Body of pancreas (tissue), 4 donors: Measurements from ENCODE around the gene FLII.

Experiments
- CTCF ChIP-seq, 7 experiments: fragments of 450-650 bp in 4 of 7; fragments of 200-600 bp in 3 of 7; sonication (generic) in 3 of 7; IDR thresholded peaks; one replicate each; pipeline ENCODE4 v1.5.1; 2016 to 2019; ENCODE audit warnings: antibody characterized with exemption in 7 of 7
- POLR2A ChIP-seq, 3 donors: fragments of 450-650 bp; IDR thresholded peaks; one replicate each; pipeline ENCODE4 v1.6.1; 2016; ENCODE audit warnings: antibody characterized with exemption in 3 of 3, mild to moderate bottlenecking in 2 of 3

- no peak for TF ChIP-seq CTCF (IDR thresholded peaks at IDR 0.05)
- TF ChIP-seq POLR2A (IDR thresholded peaks at IDR 0.05), result no peak
Measured at GRCh38 chr17:18235743-18236256, 22.7 kb downstream of the FLII start.
